SK-N-SH treated with all-trans-retinoic acid at 6 μM for 48 hours (cell line): Measurements from ENCODE around the gene IMPA2.

ENCODE experiments used
- ATAC-seq: fragments of 200-7000 bp; cut with Tn5 transposase; 3 replicates; pipeline ENCODE4 v1.9.1; 2020; ENCODE audit warnings: mild to moderate bottlenecking, moderate library complexity
- ARNTL ChIP-seq: fragments of 450-650 bp; formaldehyde crosslinking; IDR thresholded peaks from 2 replicates; pipeline ENCODE4 v1.5.0; 2020; ENCODE audit warnings: low read depth, mild to moderate bottlenecking, moderate library complexity, borderline replicate concordance
- BACH2 ChIP-seq: fragments of 250-450 bp; sonication (Bioruptor Pico); IDR thresholded peaks from 2 replicates; pipeline ENCODE4 v1.9.0; 2021; ENCODE audit warnings: mild to moderate bottlenecking, borderline replicate concordance
- CREB5 ChIP-seq: fragments of 250-450 bp; sonication (Bioruptor Pico); IDR thresholded peaks from 2 replicates; pipeline ENCODE4 v1.5.1; 2020; ENCODE audit warnings: low read depth, mild to moderate bottlenecking, moderate library complexity
- CSDC2 ChIP-seq: fragments of 250-450 bp; sonication (Bioruptor Pico); IDR thresholded peaks from 2 replicates; pipeline ENCODE4 v1.5.0; 2020; ENCODE audit warnings: mild to moderate bottlenecking, moderate library complexity
- CSRNP3 ChIP-seq: fragments of 250-450 bp; sonication (Bioruptor Pico); IDR thresholded peaks from 2 replicates; pipeline ENCODE4 v1.5.1; 2021; ENCODE audit warnings: mild to moderate bottlenecking, moderate library complexity
- ESRRG ChIP-seq: fragments of 250-450 bp; sonication (Bioruptor Pico); IDR thresholded peaks from 2 replicates; pipeline ENCODE4 v1.6.1; 2021; ENCODE audit warnings: mild to moderate bottlenecking
- GLIS3 ChIP-seq: fragments of 250-450 bp; sonication (Bioruptor Pico); IDR thresholded peaks from 2 replicates; pipeline ENCODE4 v1.5.0; 2020; ENCODE audit warnings: mild to moderate bottlenecking, moderate library complexity
- ISL1 ChIP-seq: fragments of 250-450 bp; sonication (Bioruptor Pico); IDR thresholded peaks from 2 replicates; pipeline ENCODE4 v2.1.2; 2022; ENCODE audit warnings: mild to moderate bottlenecking, moderate library complexity
- OSR1 ChIP-seq: fragments of 250-450 bp; sonication (Bioruptor Pico); IDR thresholded peaks from 2 replicates; pipeline ENCODE4 v1.8.0; 2022; ENCODE audit warnings: moderate library complexity, mild to moderate bottlenecking, inconsistent platforms
- PATZ1 ChIP-seq: fragments of 250-450 bp; sonication (Bioruptor Pico); IDR thresholded peaks from 2 replicates; pipeline ENCODE4 v1.8.0; 2020; ENCODE audit warnings: mild to moderate bottlenecking, moderate library complexity, borderline replicate concordance
- PPARA ChIP-seq: fragments of 250-450 bp; sonication (Bioruptor Pico); IDR thresholded peaks from 2 replicates; pipeline ENCODE4 v1.5.0; 2020; ENCODE audit warnings: mild to moderate bottlenecking, borderline replicate concordance
- RARB ChIP-seq: fragments of 250-450 bp; sonication (Bioruptor Pico); IDR thresholded peaks from 2 replicates; pipeline ENCODE4 v1.8.0; 2021; ENCODE audit warnings: mild to moderate bottlenecking, moderate library complexity
- SNAI2 ChIP-seq: fragments of 250-450 bp; sonication (Bioruptor Pico); IDR thresholded peaks from 2 replicates; pipeline ENCODE4 v1.5.0; 2020; ENCODE audit warnings: mild to moderate bottlenecking, moderate library complexity
- TCF4 ChIP-seq: fragments of 250-450 bp; sonication (Bioruptor Pico); IDR thresholded peaks from 2 replicates; pipeline ENCODE4 v1.8.0; 2021; ENCODE audit warnings: mild to moderate bottlenecking, moderate library complexity, borderline replicate concordance
- TOX ChIP-seq: fragments of 250-450 bp; sonication (Bioruptor Pico); IDR thresholded peaks from 2 replicates; pipeline ENCODE4 v1.8.0; 2021; ENCODE audit warnings: mild to moderate bottlenecking, moderate library complexity, borderline replicate concordance
- ZC3H10 ChIP-seq: fragments of 250-450 bp; sonication (Bioruptor Pico); IDR thresholded peaks from 2 replicates; pipeline ENCODE4 v1.5.1; 2021; ENCODE audit warnings: mild to moderate bottlenecking, moderate library complexity
- ZFP3 ChIP-seq: fragments of 250-450 bp; sonication (Bioruptor Pico); IDR thresholded peaks from 2 replicates; pipeline ENCODE4 v1.5.0; 2020; ENCODE audit warnings: mild to moderate bottlenecking, moderate library complexity
- ZFP30 ChIP-seq: fragments of 450-650 bp; formaldehyde crosslinking; IDR thresholded peaks from 2 replicates; pipeline ENCODE4 v1.5.0; 2022; ENCODE audit warnings: mild to moderate bottlenecking, moderate library complexity
- ZNF565 ChIP-seq: fragments of 450-650 bp; formaldehyde crosslinking; conservative IDR thresholded peaks from 2 replicates; pipeline ENCODE4 v1.5.0; 2020; ENCODE audit warnings: low read depth, mild to moderate bottlenecking, moderate library complexity
- ZNF70 ChIP-seq: fragments of 450-650 bp; formaldehyde crosslinking; IDR thresholded peaks from 2 replicates; pipeline ENCODE4 v1.5.0; 2020; ENCODE audit warnings: mild to moderate bottlenecking, moderate library complexity
- TF ChIP-seq, protein P1 (sequence below): fragments of 250-450 bp; sonication (Bioruptor Pico); IDR thresholded peaks from 2 replicates; pipeline ENCODE4 v1.8.0; 2021; ENCODE audit warnings: low read depth, mild to moderate bottlenecking, moderate library complexity, borderline replicate concordance

The IMPA2 gene

GRCh38 chr18:11975723-11976122 lies 5.6 kb upstream of the IMPA2 start:
- ATAC-seq = no peak
- TF ChIP-seq TOX (no peak), GLIS3 (CRISPR knock-in tag) (no peak), ZFP30 (CRISPR knock-in tag) (no peak), BACH2 (CRISPR knock-in tag) (no peak), PPARA (no peak), ISL1 (CRISPR knock-in tag) (no peak), SNAI2 (CRISPR knock-in tag) (no peak), ZNF70 (no peak), ZFP3 (CRISPR knock-in tag) (no peak), RARB (CRISPR knock-in tag) (no peak), PATZ1 (no peak), ZC3H10 (CRISPR knock-in tag) (no peak), OSR1 (CRISPR knock-in tag) (no peak), CSRNP3 (CRISPR knock-in tag) (no peak), ESRRG (CRISPR knock-in tag) (no peak), CSDC2 (CRISPR knock-in tag) (no peak), ZNF565 (CRISPR knock-in tag) (no peak)

- TF ChIP-seq ZNF70 (no peak), TOX (no peak), ZC3H10 (CRISPR knock-in tag) (no peak), OSR1 (CRISPR knock-in tag) (no peak), TCF4 (CRISPR knock-in tag) (no peak)
- ATAC-seq = no peak
Measured at GRCh38 chr18:11976315-11977152, 4.8 kb upstream of the IMPA2 start.

DNA sequence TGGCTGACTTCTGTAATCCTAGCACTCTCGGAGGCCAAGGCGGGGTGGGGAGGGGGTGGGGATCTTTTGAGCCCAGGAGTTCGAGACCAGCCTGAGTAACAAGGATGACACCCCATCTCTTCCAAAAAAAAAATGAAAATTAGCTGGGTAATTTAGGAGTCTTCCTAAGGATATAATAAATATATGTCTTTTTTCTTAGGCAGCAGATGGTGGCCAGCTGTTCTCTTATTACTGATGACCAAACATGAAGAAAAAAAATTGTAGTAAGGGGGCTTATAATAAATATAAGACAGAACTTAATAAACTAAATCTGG lies 4.2 kb upstream of the IMPA2 start:
- TF ChIP-seq BACH2 (CRISPR knock-in tag) (no peak), GLIS3 (CRISPR knock-in tag) (no peak), ESRRG (CRISPR knock-in tag) (no peak), CSRNP3 (CRISPR knock-in tag) (no peak), PATZ1 (no peak), RARB (CRISPR knock-in tag) (no peak), ZFP30 (CRISPR knock-in tag) (no peak), ARNTL (CRISPR knock-in tag) (no peak), ZNF565 (CRISPR knock-in tag) (no peak), TOX (no peak), PPARA (no peak), CREB5 (CRISPR knock-in tag) (no peak), ZFP3 (CRISPR knock-in tag) (no peak), TCF4 (CRISPR knock-in tag) (no peak), SNAI2 (CRISPR knock-in tag) (no peak), ISL1 (CRISPR knock-in tag) (no peak)
- TF ChIP-seq, protein P1, sequence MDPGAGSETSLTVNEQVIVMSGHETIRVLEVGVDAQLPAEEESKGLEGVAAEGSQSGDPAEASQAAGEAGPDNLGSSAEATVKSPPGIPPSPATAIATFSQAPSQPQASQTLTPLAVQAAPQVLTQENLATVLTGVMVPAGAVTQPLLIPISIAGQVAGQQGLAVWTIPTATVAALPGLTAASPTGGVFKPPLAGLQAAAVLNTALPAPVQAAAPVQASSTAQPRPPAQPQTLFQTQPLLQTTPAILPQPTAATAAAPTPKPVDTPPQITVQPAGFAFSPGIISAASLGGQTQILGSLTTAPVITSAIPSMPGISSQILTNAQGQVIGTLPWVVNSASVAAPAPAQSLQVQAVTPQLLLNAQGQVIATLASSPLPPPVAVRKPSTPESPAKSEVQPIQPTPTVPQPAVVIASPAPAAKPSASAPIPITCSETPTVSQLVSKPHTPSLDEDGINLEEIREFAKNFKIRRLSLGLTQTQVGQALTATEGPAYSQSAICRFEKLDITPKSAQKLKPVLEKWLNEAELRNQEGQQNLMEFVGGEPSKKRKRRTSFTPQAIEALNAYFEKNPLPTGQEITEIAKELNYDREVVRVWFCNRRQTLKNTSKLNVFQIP (CRISPR knock-in tag) = no peak
- ATAC-seq = no peak
